Hepatocyte (in vitro differentiated cells): Measurements from ENCODE around the gene JAG2.

ENCODE experiments used
- CTCF ChIP-seq: fragments of 200-600 bp; sonication (generic); IDR thresholded peaks from 2 replicates; pipeline ENCODE4 v1.5.1; 2016; ENCODE audit warnings: antibody characterized with exemption, mild to moderate bottlenecking; ENCODE audit not compliant: poor library complexity
- EZH2 ChIP-seq: fragments of 200-600 bp; sonication (generic); IDR thresholded peaks from 2 replicates; pipeline ENCODE4 v1.6.1; 2016; ENCODE audit warnings: antibody characterized with exemption, mild to moderate bottlenecking, borderline replicate concordance
- EZH2phosphoT487 ChIP-seq: fragments of 200-600 bp; sonication (generic); IDR thresholded peaks from one replicate; pipeline ENCODE4 v1.6.1; 2018; ENCODE audit warnings: antibody characterized with exemption, mild to moderate bottlenecking, low read depth, moderate library complexity; ENCODE audit not compliant: unreplicated experiment, severe bottlenecking

DNA sequence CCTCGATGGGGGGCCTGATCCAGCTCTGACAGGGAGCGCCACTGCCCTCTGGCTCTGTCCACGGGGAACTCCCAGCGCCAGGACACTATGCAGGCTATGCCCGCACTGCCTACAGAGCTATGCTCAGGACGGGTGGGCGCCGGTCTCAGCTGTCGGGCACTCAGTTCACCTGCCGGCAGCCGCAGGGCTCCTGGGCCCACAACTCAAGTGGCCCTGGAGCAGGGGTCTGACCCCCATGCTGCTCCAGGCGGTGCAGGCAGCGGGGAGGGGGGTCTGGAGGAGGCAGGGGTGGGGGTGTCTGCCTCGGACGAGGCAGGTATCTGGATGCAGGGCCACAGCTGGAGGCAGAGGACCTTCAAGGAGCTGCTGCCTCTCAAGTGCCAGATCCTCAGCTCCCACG lies 41.1 kb upstream of the JAG2 start:
- TF ChIP-seq CTCF (no peak), EZH2 (no peak), EZH2phosphoT487 (no peak)
